Suprapubic skin (tissue), 4 donors: Measurements from ENCODE around the gene MACO1. TPM values are rescaled to one million over a fixed set of nuclear protein-coding genes. Genes with fewer than 3 reads are reported as not detected.

Source experiments
- DNase-seq, 2 donors: peaks; one replicate each; pipeline ENCODE4 v3.0.0-alpha.2; 2019; ENCODE audit warnings: low spot score in 2 of 2
- H3K27ac ChIP-seq: fragments of 200-600 bp; sonication (generic); one replicate; pipeline ENCODE4 v1.5.1; 2019
- H3K27me3 ChIP-seq: fragments of 200-600 bp; sonication (generic); one replicate; pipeline ENCODE4 v1.5.1; 2019
- H3K36me3 ChIP-seq: fragments of 200-600 bp; sonication (generic); one replicate; pipeline ENCODE4 v1.5.1; 2019
- H3K4me1 ChIP-seq: fragments of 200-600 bp; sonication (generic); one replicate; pipeline ENCODE4 v1.5.1; 2019
- H3K4me3 ChIP-seq: fragments of 200-600 bp; sonication (generic); one replicate; pipeline ENCODE4 v1.5.1; 2019; ENCODE audit warnings: mild to moderate bottlenecking
- H3K9me3 ChIP-seq: fragments of 200-600 bp; sonication (generic); one replicate; pipeline ENCODE4 v1.5.1; 2019
- EP300 ChIP-seq: sonication (generic); formaldehyde crosslinking; IDR thresholded peaks from one replicate; pipeline ENCODE4 v1.6.1; 2017; ENCODE audit warnings: antibody characterized with exemption
- POLR2A ChIP-seq, 2 donors: fragments of 450-650 bp; IDR thresholded peaks; one replicate each; pipeline ENCODE4 v1.6.1; 2017; ENCODE audit warnings: antibody characterized with exemption in 2 of 2, mild to moderate bottlenecking in 2 of 2, moderate library complexity in 2 of 2
- POLR2AphosphoS5 ChIP-seq, 3 donors: sonication (generic); formaldehyde crosslinking; IDR thresholded peaks; one replicate each; pipeline ENCODE4 v1.6.1; 2017; ENCODE audit warnings: antibody characterized with exemption in 3 of 3
- WGBS: methylation state at CpG from one replicate; pipeline ENCODE4 v1.1.5; 2018; 5-methylcytosine and 5-hydroxymethylcytosine counted together
- total RNA-seq, 4 donors: library from RNA; depleted of rRNA; stranded (reverse); fragments of >200 nt; gene quantifications; one replicate each; pipeline ENCODE4 v1.1.0, GENCODE V29; 2016
- TF ChIP-seq, protein P1 (sequence below), 2 donors: fragments of 200-600 bp in 1 of 2; fragments of 450-650 bp in 1 of 2; sonication (generic) in 1 of 2; IDR thresholded peaks; one replicate each; pipeline ENCODE4 v1.5.1; 2016 to 2019; ENCODE audit warnings: antibody characterized with exemption in 2 of 2, mild to moderate bottlenecking in 1 of 2, moderate library complexity in 1 of 2

MACO1 gene
- total RNA-seq, 4 donors from 2014 or later, result 13.2 to 22.0 (median 16.0) TPM

GRCh38 chr1:25536124-25536523, 105.4 kb downstream of the MACO1 start:
- 91% methylated on average over 3 of the region's 3 CpGs for WGBS
- Histone ChIP-seq H3K36me3 (no peaks in the 10 kb centered on the region), H3K4me1 (no peaks in the 10 kb centered on the region), H3K27ac (no peak overlapping the region), H3K9me3 (no peaks in the 10 kb centered on the region), H3K27me3 (no peaks in the 10 kb centered on the region), H3K4me3 (no peak overlapping the region)
- no peak for TF ChIP-seq EP300
- TF ChIP-seq, protein P1, sequence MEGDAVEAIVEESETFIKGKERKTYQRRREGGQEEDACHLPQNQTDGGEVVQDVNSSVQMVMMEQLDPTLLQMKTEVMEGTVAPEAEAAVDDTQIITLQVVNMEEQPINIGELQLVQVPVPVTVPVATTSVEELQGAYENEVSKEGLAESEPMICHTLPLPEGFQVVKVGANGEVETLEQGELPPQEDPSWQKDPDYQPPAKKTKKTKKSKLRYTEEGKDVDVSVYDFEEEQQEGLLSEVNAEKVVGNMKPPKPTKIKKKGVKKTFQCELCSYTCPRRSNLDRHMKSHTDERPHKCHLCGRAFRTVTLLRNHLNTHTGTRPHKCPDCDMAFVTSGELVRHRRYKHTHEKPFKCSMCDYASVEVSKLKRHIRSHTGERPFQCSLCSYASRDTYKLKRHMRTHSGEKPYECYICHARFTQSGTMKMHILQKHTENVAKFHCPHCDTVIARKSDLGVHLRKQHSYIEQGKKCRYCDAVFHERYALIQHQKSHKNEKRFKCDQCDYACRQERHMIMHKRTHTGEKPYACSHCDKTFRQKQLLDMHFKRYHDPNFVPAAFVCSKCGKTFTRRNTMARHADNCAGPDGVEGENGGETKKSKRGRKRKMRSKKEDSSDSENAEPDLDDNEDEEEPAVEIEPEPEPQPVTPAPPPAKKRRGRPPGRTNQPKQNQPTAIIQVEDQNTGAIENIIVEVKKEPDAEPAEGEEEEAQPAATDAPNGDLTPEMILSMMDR (IDR thresholded peaks at IDR 0.05), result no peak
- no peak for TF ChIP-seq POLR2A (IDR thresholded peaks at IDR 0.05)
- TF ChIP-seq POLR2AphosphoS5 (IDR thresholded peaks at IDR 0.05), result no peak
- DNase-seq, result no peak

DNA sequence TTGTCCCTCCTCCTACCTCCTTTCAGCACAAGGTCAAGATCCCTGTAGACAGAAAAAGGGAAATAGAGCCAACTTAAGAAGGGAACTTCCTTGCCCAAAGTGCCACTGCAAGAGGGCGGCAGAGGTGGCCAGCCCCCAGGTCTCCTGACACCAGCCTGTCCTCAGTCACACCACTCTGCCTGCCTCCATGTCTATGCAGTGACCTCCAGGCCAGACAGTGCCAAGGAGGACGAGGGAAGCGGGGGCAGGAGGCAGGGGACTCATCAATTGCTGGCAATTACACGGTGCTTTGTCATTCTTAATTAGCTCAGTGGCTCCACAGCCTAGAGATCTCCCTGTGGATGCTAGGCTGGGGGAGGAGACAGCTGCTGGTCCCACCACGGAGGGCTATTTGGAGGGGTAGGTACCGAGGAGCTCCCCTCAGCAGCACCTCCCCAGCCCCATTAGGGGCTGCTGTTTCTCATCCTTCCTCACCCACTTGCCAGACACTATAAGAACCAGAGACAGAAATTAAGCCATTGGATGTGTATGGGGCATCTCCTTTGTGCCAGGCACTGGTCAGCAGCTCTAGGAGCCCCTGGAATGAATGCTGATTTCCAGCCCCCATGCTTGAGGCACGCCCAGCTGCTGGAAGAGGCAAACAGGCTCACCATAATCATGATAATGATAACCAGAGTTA, 106.6 kb downstream of the MACO1 start:
- H3K27ac ChIP-seq, result no peak overlapping the region
- no peaks in the 10 kb centered on the region for H3K36me3 ChIP-seq
- H3K4me1 ChIP-seq, result no peaks in the 10 kb centered on the region
- DNase-seq, result no peak
- no peaks in the 10 kb centered on the region for H3K9me3 ChIP-seq
- no peaks in the 10 kb centered on the region for H3K27me3 ChIP-seq
- no peak overlapping the region for H3K4me3 ChIP-seq
- TF ChIP-seq, protein P1 (IDR thresholded peaks at IDR 0.05), result no peak
- TF ChIP-seq POLR2A (IDR thresholded peaks at IDR 0.05) (no peak), EP300 (no peak), POLR2AphosphoS5 (IDR thresholded peaks at IDR 0.05) (no peak)
- WGBS, result 62% methylated on average over 7 of the region's 7 CpGs

DNA sequence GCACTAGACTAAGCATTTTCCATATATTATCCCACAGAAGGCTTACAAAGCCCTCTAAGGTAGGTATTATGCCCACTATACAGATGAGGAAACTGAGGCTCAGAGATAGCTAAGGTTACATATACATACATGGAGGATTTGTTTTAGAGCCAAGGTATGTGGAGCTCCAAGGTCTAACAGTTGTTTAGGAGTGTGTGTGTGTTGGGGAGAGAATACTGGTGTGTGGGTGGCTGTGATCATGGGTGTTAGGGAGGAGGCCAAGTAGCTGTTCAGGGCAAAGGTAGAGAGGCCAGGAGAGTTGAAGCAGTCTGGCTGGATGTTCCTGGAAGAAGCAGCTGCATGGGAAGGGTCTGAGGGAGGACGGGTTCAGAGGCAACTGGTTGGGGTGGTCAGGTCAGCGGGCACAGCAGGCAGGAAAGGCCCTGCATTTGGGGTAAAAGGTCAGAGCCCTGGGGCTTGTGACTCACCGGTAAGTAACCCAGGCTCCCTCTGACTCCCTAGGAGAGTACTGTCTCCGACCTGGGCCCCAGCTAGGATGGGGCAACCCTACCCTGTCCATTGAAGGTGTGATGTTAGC, 107.6 kb downstream of the MACO1 start:
- no peaks in the 10 kb centered on the region for H3K27me3 ChIP-seq
- H3K27ac ChIP-seq, result no peak overlapping the region
- H3K4me3 ChIP-seq, result no peak overlapping the region
- TF ChIP-seq EP300, result no peak
- TF ChIP-seq, protein P1 (IDR thresholded peaks at IDR 0.05), result no peak
- TF ChIP-seq POLR2A (IDR thresholded peaks at IDR 0.05), result no peak
- TF ChIP-seq POLR2AphosphoS5 (IDR thresholded peaks at IDR 0.05), result no peak
- 73% methylated on average over 4 of the region's 4 CpGs for WGBS
- H3K4me1 ChIP-seq, result no peaks in the 10 kb centered on the region
- DNase-seq, result no peak
- no peaks in the 10 kb centered on the region for H3K9me3 ChIP-seq
- no peaks in the 10 kb centered on the region for H3K36me3 ChIP-seq

GRCh38 chr1:25540750-25541342, 110.1 kb downstream of the MACO1 start:
- no peaks in the 10 kb centered on the region for H3K36me3 ChIP-seq
- no peaks in the 10 kb centered on the region for H3K27me3 ChIP-seq
- H3K27ac ChIP-seq, result no peak overlapping the region
- WGBS, result 85% methylated on average over 13 of the region's 13 CpGs
- H3K4me1 ChIP-seq, result peaks cover 18% of the 10 kb centered on the region
- no peak for DNase-seq
- no peaks in the 10 kb centered on the region for H3K9me3 ChIP-seq
- TF ChIP-seq, protein P1 (IDR thresholded peaks at IDR 0.05), result no peak
- TF ChIP-seq POLR2AphosphoS5 (IDR thresholded peaks at IDR 0.05) (no peak), EP300 (no peak), POLR2A (IDR thresholded peaks at IDR 0.05) (no peak)
- no peak overlapping the region for H3K4me3 ChIP-seq

- H3K4me3 ChIP-seq, result no peak overlapping the region
These were observed 110.7 kb downstream of the MACO1 start for GRCh38 chr1:25541425-25541824.

More at GRCh38 chr1:25541425-25541824, 110.7 kb downstream of the MACO1 start:
- DNase-seq, result no peak
- Histone ChIP-seq H3K36me3 (no peaks in the 10 kb centered on the region), H3K27ac (no peak overlapping the region), H3K4me1 (peaks cover 18% of the 10 kb centered on the region), H3K9me3 (no peaks in the 10 kb centered on the region), H3K27me3 (no peaks in the 10 kb centered on the region)
- TF ChIP-seq EP300, result no peak
- no peak for TF ChIP-seq POLR2A (IDR thresholded peaks at IDR 0.05)
- TF ChIP-seq, protein P1 (IDR thresholded peaks at IDR 0.05), result no peak
- no peak for TF ChIP-seq POLR2AphosphoS5 (IDR thresholded peaks at IDR 0.05)
- WGBS, result 88% methylated on average over 1 of the region's 1 CpG
